Measurements from ENCODE around the gene FOXE3.

Gene FOXE3

GRCh38 chr1:47415728-47416318, at the start of gene FOXE3:
Gene FOXE3, plus strand, starts transcription at chr1:47416285. Its CDS starts 31 bp downstream, at chr1:47416316.
- no peak for DNase-seq
- Mint-ChIP-seq H3K27ac (no peak within 1 kb of the TSS), H3K4me3 (no peak within 1 kb of the TSS), H3K27me3 (peaks cover 47% of the 10 kb centered on the region), H3K36me3 (ENCODE audit: low read depth) (no peaks in the 10 kb centered on the region), H3K4me1 (peaks cover 3% of the 10 kb centered on the region), H3K9me3 (no peaks in the 10 kb centered on the region)
- no peak for ATAC-seq

GRCh38 chr1:47367651-47368050, 48.4 kb upstream of the FOXE3 start:
- H3K27ac Mint-ChIP-seq: no peak overlapping the region

GRCh38 chr1:47371016-47371517, 45.0 kb upstream of the FOXE3 start:
- Mint-ChIP-seq H3K27ac (no peak overlapping the region), H3K27me3 (no peaks in the 10 kb centered on the region), H3K9me3 (no peaks in the 10 kb centered on the region), H3K4me3 (no peak overlapping the region), H3K36me3 (ENCODE audit: low read depth) (peaks cover 37% of the 10 kb centered on the region), H3K4me1 (no peaks in the 10 kb centered on the region)
- no peak for DNase-seq
- ATAC-seq: no peak

More at GRCh38 chr1:47367651-47368050, 48.4 kb upstream of the FOXE3 start:
- Mint-ChIP-seq H3K4me1 (peaks cover 3% of the 10 kb centered on the region), H3K36me3 (ENCODE audit: low read depth) (peaks cover 21% of the 10 kb centered on the region), H3K4me3 (no peak overlapping the region), H3K27me3 (no peaks in the 10 kb centered on the region), H3K9me3 (no peaks in the 10 kb centered on the region)
- DNase-seq (no peak), ATAC-seq (no peak)

GRCh38 chr1:47374501-47374900, 41.6 kb upstream of the FOXE3 start:
- Mint-ChIP-seq H3K4me1 (no peaks in the 10 kb centered on the region), H3K4me3 (no peak overlapping the region), H3K27me3 (no peaks in the 10 kb centered on the region), H3K36me3 (ENCODE audit: low read depth) (peaks cover 53% of the 10 kb centered on the region), H3K27ac (no peak overlapping the region), H3K9me3 (no peaks in the 10 kb centered on the region)
- DNase-seq (no peak), ATAC-seq (no peak)

- Mint-ChIP-seq H3K27me3 (no peaks in the 10 kb centered on the region), H3K27ac (no peak overlapping the region), H3K9me3 (no peaks in the 10 kb centered on the region), H3K4me1 (no peaks in the 10 kb centered on the region), H3K36me3 (ENCODE audit: low read depth) (peaks cover 40% of the 10 kb centered on the region), H3K4me3 (no peak overlapping the region)
- DNase-seq: no peak
- no peak for ATAC-seq
Observed at GRCh38 chr1:47378147-47378546, 37.9 kb upstream of the FOXE3 start.

- no peak overlapping the region for H3K4me3 Mint-ChIP-seq
- H3K27ac Mint-ChIP-seq: no peak overlapping the region
- DNase-seq: no peak
- ATAC-seq: no peak
- no peaks in the 10 kb centered on the region for H3K27me3 Mint-ChIP-seq
- H3K36me3 Mint-ChIP-seq (ENCODE audit: low read depth): peaks cover 24% of the 10 kb centered on the region
- H3K9me3 Mint-ChIP-seq: no peaks in the 10 kb centered on the region
- H3K4me1 Mint-ChIP-seq: no peaks in the 10 kb centered on the region
Observed at GRCh38 chr1:47380699-47381098, 35.4 kb upstream of the FOXE3 start.

GRCh38 chr1:47382399-47382983, 33.6 kb upstream of the FOXE3 start:
- peaks cover 18% of the 10 kb centered on the region for H3K36me3 Mint-ChIP-seq (ENCODE audit: low read depth)
- H3K27ac Mint-ChIP-seq: no peak overlapping the region
- H3K4me3 Mint-ChIP-seq: no peak overlapping the region
- H3K27me3 Mint-ChIP-seq: no peaks in the 10 kb centered on the region
- H3K4me1 Mint-ChIP-seq: no peaks in the 10 kb centered on the region
- no peaks in the 10 kb centered on the region for H3K9me3 Mint-ChIP-seq
- ATAC-seq: no peak
- no peak for DNase-seq

- Mint-ChIP-seq H3K27me3 (peaks cover 2% of the 10 kb centered on the region), H3K27ac (no peak overlapping the region), H3K4me3 (no peak overlapping the region), H3K36me3 (ENCODE audit: low read depth) (peaks cover 7% of the 10 kb centered on the region), H3K9me3 (no peaks in the 10 kb centered on the region), H3K4me1 (no peaks in the 10 kb centered on the region)
- no peak for DNase-seq
- no peak for ATAC-seq
Observed at GRCh38 chr1:47384083-47384482, 32.0 kb upstream of the FOXE3 start.

GRCh38 chr1:47385020-47385419, 31.1 kb upstream of the FOXE3 start:
- Mint-ChIP-seq H3K4me3 (no peak overlapping the region), H3K36me3 (ENCODE audit: low read depth) (no peaks in the 10 kb centered on the region), H3K27me3 (peaks cover 2% of the 10 kb centered on the region), H3K4me1 (no peaks in the 10 kb centered on the region), H3K27ac (no peak overlapping the region), H3K9me3 (no peaks in the 10 kb centered on the region)
- no peak for ATAC-seq
- no peak for DNase-seq

GRCh38 chr1:47386268-47386667, 29.8 kb upstream of the FOXE3 start:
- Mint-ChIP-seq H3K4me3 (no peak overlapping the region), H3K4me1 (no peaks in the 10 kb centered on the region), H3K9me3 (no peaks in the 10 kb centered on the region), H3K27me3 (peaks cover 4% of the 10 kb centered on the region), H3K36me3 (ENCODE audit: low read depth) (no peaks in the 10 kb centered on the region), H3K27ac (no peak overlapping the region)
- ATAC-seq: no peak
- DNase-seq: no peak

- Mint-ChIP-seq H3K27ac (no peak overlapping the region), H3K9me3 (no peaks in the 10 kb centered on the region), H3K27me3 (peaks cover 8% of the 10 kb centered on the region), H3K36me3 (ENCODE audit: low read depth) (no peaks in the 10 kb centered on the region), H3K4me3 (no peak overlapping the region), H3K4me1 (no peaks in the 10 kb centered on the region)
- ATAC-seq: peak; percentile 11
- no peak for DNase-seq
Observed at GRCh38 chr1:47388030-47388890, 27.8 kb upstream of the FOXE3 start.

GRCh38 chr1:47388891-47389238, 27.2 kb upstream of the FOXE3 start:
- peak; percentile 57 for DNase-seq
- peaks cover 8% of the 10 kb centered on the region for H3K27me3 Mint-ChIP-seq
- H3K9me3 Mint-ChIP-seq: no peaks in the 10 kb centered on the region
- no peaks in the 10 kb centered on the region for H3K36me3 Mint-ChIP-seq (ENCODE audit: low read depth)
- no peak overlapping the region for H3K27ac Mint-ChIP-seq
- H3K4me1 Mint-ChIP-seq: no peaks in the 10 kb centered on the region
- H3K4me3 Mint-ChIP-seq: no peak overlapping the region
- ATAC-seq: peak; percentile 78

- DNase-seq: no peak
- no peaks in the 10 kb centered on the region for H3K36me3 Mint-ChIP-seq (ENCODE audit: low read depth)
- ATAC-seq: no peak
- no peaks in the 10 kb centered on the region for H3K9me3 Mint-ChIP-seq
- H3K27me3 Mint-ChIP-seq: peaks cover 14% of the 10 kb centered on the region
- H3K4me1 Mint-ChIP-seq: no peaks in the 10 kb centered on the region
- H3K4me3 Mint-ChIP-seq: no peak overlapping the region
- H3K27ac Mint-ChIP-seq: no peak overlapping the region
Observed at GRCh38 chr1:47389731-47390130, 26.4 kb upstream of the FOXE3 start.

GRCh38 chr1:47390843-47391242, 25.2 kb upstream of the FOXE3 start:
- Mint-ChIP-seq H3K4me1 (no peaks in the 10 kb centered on the region), H3K27me3 (peaks cover 15% of the 10 kb centered on the region), H3K36me3 (ENCODE audit: low read depth) (no peaks in the 10 kb centered on the region), H3K9me3 (no peaks in the 10 kb centered on the region), H3K4me3 (no peak overlapping the region), H3K27ac (no peak overlapping the region)
- DNase-seq (no peak), ATAC-seq (no peak)

- peaks cover 16% of the 10 kb centered on the region for H3K27me3 Mint-ChIP-seq
- no peaks in the 10 kb centered on the region for H3K9me3 Mint-ChIP-seq
- no peak overlapping the region for H3K4me3 Mint-ChIP-seq
- no peak overlapping the region for H3K27ac Mint-ChIP-seq
- no peak for DNase-seq
- ATAC-seq: no peak
- H3K4me1 Mint-ChIP-seq: no peaks in the 10 kb centered on the region
- no peaks in the 10 kb centered on the region for H3K36me3 Mint-ChIP-seq (ENCODE audit: low read depth)
Observed at GRCh38 chr1:47393141-47393540, 22.9 kb upstream of the FOXE3 start.
